Stimulated activated CD4-positive, alpha-beta T cell treated with anti-CD3 and anti-CD28 coated beads, TNF-alpha, amount 100 ng/mL, for 24 hours (primary cell): ENCODE measurements around the gene CFAP210.

Source experiments
- DNase-seq, 3 experiments: peaks; one replicate each; pipeline ENCODE4 v3.0.0-alpha.2; 2020; ENCODE audit warnings: low read depth in 3 of 3

The CFAP210 gene

DNA sequence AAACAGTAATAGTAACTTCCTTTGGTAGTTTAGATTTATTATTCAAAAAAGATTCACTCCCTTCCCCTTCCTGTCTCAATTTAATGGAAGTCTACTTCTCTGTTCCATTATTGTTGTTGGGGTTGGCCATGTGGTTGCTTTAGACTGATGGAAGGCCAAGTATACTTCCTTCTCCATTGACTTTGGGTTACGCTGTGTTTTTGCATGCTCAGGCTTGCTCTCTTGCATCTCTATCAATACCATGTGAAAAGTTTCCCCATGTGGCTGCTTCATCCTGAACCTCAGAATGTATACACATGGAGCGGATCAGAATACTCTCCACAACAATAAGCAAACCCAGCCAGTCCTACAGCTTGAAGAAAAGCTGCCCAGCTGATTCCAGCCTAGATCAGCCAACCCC, 20.3 kb downstream of the CFAP210 start:
- DNase-seq = no peak

GRCh38 chr2:169673106-169673505, 21.1 kb downstream of the CFAP210 start:
- no peak for DNase-seq

GRCh38 chr2:169672406-169672805, 21.8 kb downstream of the CFAP210 start:
- no peak for DNase-seq

DNA sequence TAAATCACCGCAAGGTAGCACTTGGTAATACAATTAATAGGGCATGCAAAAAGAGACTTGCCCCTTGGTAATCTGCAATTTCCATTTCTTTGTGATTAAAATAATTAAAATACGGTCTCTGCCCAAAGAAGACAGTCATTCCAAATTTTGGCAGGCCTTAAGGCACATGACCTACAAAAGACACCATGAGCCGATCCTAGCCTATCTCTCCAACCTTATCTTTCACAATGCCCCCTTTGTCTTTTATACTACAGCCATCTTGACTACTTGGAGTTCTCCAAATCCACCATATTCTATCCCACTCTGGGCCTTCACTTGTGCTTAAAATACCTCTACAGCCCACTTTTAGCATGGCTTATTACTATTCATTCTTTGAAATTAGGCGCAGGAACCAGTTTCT, 23.3 kb downstream of the CFAP210 start:
- DNase-seq = no peak

DNA sequence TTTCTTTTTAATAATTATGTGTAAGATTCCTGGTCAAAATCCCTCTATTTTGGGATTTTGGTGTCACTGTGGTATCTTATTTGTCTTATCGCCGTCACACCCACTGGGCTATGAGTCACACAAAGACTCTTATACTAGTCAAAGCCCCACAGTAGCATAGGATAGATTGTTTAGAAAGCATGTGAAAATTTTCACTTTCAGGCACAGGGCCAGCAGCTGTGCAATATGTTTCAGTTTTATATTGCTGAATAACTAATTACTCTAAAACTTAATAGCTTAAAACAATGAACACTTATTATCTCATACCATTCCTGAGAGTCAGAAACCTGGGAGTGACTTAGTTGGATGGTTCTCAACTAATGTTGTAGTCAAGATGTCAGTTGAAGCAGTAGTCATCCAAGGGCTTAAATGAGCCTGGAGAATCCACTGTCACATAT, 24.0 kb downstream of the CFAP210 start:
- DNase-seq = no peak

DNA sequence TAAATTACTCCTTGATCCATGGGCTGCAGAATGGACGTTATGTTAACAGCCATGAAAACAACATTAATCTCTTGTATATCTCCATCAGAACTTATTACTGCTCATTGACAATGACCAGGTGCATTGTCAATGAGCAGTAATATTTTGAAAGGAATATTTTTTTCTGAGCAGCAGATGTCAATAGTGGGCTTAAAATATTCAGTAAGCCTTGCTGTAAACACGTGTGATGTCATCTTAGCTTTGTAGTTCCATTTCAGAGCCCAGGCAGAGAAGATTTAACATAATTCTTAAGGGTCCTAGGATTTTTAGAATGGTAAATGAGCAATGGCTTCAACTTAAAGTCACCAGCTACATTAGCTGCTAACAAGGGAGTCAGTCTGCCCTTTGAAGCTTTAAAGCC, 26.6 kb downstream of the CFAP210 start:
- DNase-seq = no peak

DNA sequence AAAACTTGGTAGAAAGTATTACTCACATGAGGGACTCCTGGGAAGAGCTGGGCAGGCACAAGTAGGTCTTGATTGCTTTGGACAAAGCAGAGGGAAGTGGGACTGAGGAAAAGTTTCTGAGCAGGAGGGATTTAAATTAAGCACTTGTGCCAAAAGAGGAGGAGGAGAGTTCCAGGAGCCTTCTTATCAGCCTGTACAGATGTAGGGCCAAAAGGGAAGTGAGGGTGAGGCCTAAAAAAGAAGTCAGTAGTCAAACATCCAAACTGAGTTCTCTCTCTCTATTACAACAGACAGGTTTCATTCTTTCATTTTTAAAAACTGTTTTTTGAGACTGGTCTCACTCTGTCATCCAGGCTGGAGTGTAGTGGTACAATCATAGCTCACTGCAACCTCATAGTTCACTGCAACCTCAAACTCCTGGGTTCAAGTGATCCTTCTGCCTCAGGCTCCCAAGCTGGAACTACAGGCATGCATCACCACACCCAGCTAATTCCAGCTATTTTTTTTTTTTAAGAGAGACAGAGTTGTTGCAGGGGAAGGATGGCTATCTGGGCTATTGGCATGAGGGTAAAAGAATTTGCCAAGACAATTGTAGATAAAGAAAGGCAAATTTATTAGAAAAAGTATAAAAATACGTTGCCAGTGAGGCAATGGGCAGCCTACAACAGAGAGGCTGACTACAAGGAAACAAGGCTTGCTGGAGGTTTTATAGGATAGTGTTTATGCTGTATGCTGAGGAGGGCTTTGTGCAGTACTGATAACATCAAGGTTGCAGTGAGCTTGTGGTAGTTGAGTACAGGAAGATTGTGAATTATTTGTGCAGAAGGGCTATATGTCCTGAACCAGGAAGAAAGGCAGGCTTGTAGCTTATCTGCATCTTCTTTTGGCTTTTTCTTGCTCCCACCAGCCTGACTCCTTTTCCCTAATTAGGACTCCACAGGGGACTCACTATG, 29.0 kb downstream of the CFAP210 start:
- no peak for DNase-seq

- DNase-seq = no peak
Observed at GRCh38 chr2:169664600-169664977, 29.6 kb downstream of the CFAP210 start.

GRCh38 chr2:169663247-169663646, 31.0 kb downstream of the CFAP210 start:
- no peak for DNase-seq

- no peak for DNase-seq
Observed at GRCh38 chr2:169662744-169663143, 31.5 kb downstream of the CFAP210 start.

DNA sequence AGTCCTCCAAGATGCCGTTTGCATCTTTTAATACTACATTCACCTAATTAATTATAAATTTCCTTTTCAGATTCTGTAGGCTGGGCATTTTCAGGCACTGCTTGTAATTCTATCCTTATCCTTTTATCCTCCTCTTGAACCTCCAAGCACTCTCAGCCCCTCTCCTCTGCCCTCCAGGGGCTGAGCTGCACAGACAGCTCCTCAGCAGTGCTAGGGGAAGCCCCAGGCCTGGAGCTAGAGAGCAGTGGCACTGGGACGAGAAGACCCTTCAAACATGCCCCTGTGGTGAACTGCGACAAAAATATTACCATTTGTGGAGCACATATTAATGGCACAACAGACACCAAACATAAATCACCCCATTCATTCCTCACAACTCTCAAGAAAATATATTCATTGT, 32.9 kb downstream of the CFAP210 start:
- DNase-seq = no peak

DNA sequence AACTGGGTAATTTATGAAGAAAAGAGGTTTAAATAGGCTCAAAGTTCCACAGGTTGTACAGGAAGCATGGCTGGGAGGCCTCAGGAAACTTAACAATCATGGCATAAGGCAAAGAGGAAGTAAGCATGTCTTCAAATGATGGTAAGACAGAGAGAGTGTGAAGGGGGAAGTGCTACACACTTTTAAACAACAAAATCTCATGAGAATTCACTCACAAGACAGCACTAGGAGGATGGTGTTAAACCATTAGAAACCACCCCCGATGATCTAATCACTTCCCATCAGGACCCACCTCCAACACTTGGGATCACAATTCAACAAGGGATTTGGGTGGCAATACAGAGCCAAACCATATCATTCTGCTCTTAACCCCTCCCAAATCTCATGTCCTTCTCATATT, 34.9 kb downstream of the CFAP210 start:
- DNase-seq = no peak

- no peak for DNase-seq
Observed at GRCh38 chr2:169658877-169659276, 35.3 kb downstream of the CFAP210 start.

DNA sequence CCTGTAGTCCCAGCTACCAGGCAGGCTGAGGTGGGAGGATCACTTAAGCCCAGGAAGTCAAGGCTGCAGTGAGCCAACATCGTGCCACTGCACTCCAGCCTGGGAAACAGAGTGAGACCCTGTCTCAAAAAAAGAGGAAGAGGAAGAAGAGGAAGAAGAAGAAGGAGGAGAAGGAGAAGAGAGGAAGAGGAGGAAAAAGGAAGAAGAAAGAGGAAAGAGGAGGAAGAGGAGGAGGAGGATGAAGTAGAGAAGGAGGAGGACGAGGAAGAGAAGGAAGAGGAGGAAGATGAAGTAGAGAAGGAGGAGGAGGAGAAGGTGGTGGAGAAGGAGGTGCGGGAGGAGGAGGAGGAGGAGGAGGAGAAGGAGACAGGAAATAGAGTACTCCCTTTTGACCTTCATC, 38.0 kb downstream of the CFAP210 start:
- DNase-seq = no peak

DNA sequence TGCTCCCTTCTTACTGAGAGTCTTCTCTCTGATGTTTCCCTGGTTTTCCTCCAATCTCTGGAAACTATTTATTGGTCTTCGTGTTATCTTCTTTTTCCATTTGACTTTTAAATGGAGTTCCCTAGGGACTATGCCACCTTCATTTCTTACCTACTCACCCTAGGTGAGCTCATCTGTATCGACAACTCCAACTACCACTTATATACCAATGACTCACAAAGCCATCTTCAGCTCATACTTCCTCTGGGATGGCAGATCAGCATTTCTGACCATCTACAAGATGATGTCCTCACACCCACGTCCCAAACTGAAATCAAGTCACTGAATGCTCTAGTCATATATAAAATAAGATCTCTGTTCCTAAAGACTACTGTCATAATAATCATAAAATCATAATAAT, 40.6 kb downstream of the CFAP210 start:
- DNase-seq = no peak

- no peak for DNase-seq
Observed at GRCh38 chr2:169649278-169649677, 44.9 kb downstream of the CFAP210 start.

- DNase-seq = no peak
Observed at GRCh38 chr2:169647496-169647895, 46.7 kb downstream of the CFAP210 start.

- no peak for DNase-seq
Observed at GRCh38 chr2:169644173-169644572, 50.0 kb downstream of the CFAP210 start.

DNA sequence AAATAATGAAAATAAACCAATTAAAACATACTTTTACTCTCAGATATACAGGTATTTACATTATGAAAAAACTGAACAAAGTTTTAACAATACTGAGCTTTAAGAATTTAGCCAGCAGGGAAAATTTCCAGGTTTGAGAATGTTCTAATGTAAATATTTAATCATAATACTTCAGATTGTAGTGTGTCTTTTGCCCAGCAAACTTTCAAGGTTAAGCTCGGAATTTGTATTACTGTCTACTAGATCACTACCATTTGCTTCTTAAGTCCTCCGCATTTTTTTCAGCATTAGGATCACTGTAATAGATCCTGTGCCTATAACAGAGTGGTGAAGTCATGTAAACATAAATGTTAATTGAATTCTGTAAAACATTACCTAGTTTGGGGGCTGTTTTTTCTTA, 52.7 kb downstream of the CFAP210 start:
- DNase-seq = no peak

- DNase-seq = no peak
Observed at GRCh38 chr2:169640104-169640503, 54.1 kb downstream of the CFAP210 start.

GRCh38 chr2:169637620-169638019, 56.6 kb downstream of the CFAP210 start:
- no peak for DNase-seq

GRCh38 chr2:169636440-169637097, 57.6 kb downstream of the CFAP210 start:
- DNase-seq = no peak

DNA sequence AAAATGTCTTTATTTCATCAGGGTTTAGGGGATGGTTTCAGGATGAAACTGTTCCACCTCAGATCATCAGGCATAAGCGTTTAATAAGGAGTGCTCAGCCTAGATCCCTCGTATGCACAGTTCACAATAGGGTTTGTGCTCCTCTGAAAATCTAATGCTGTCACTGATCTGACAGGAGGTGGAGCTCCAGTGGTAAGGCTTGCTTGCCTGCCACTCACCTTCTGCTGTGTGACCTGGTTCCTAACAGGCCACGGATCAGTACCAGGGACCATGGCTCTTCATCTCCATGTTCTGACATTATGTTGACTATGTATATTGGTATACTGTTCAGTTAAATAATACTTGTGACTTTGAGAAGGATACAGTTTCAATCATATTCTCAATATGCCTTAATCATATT, 68.4 kb downstream of the CFAP210 start:
- no peak for DNase-seq
